Measurements from ENCODE around the gene GPRC5D. TPM values are rescaled to one million over a fixed set of nuclear protein-coding genes. Genes with fewer than 3 reads are reported as not detected.

The GPRC5D gene
- total and polyA plus RNA-seq, 9 of the 15 experiments (the other 6 are each of a cell fraction or from before 2014, with no cell fraction given), result 1.0 to 1.1 TPM; not detected in 7

GRCh38 chr12:12927211-12928079 lies 24.5 kb downstream of the GPRC5D start (continued):
- TF ChIP-seq MYC (IDR thresholded peaks at IDR 0.05; ENCODE audit: low read depth, low read length), result peak; percentile 54; the same call in 1 of the 2 replicates
- no peak for TF ChIP-seq MYC (CRISPR knock-in tag; IDR thresholded peaks at IDR 0.05; ENCODE audit: borderline replicate concordance, low read depth)
- peak; percentile 97 for TF ChIP-seq POLR2B (IDR thresholded peaks at IDR 0.05; ENCODE audit: low read depth, partially characterized antibody)
- peak; percentile 68 for TF ChIP-seq DPF2 (IDR thresholded peaks at IDR 0.05)
- TF ChIP-seq ZNF561 (CRISPR knock-in tag; conservative IDR thresholded peaks at IDR 0.05), result no peak
- TF ChIP-seq, protein P1, sequence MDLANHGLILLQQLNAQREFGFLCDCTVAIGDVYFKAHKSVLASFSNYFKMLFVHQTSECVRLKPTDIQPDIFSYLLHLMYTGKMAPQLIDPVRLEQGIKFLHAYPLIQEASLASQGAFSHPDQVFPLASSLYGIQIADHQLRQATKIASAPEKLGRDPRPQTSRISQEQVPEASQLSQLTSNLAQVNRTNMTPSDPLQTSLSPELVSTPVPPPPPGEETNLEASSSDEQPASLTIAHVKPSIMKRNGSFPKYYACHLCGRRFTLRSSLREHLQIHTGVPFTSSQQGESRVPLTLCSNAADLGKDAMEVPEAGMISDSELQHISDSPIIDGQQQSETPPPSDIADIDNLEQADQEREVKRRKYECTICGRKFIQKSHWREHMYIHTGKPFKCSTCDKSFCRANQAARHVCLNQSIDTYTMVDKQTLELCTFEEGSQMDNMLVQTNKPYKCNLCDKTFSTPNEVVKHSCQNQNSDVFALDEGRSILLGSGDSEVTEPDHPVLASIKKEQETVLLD (IDR thresholded peaks at IDR 0.05), result peak; percentile 99
- no peak for TF ChIP-seq EZH2 (IDR thresholded peaks at IDR 0.05; ENCODE audit: borderline replicate concordance, low read depth, low read length)
- TF ChIP-seq ZNF644 (tag; IDR thresholded peaks at IDR 0.05; ENCODE audit: low read depth), result no peak
- TF ChIP-seq NFIX (CRISPR knock-in tag; IDR thresholded peaks at IDR 0.05; ENCODE audit: low read depth), result no peak
- TF ChIP-seq, protein P2, sequence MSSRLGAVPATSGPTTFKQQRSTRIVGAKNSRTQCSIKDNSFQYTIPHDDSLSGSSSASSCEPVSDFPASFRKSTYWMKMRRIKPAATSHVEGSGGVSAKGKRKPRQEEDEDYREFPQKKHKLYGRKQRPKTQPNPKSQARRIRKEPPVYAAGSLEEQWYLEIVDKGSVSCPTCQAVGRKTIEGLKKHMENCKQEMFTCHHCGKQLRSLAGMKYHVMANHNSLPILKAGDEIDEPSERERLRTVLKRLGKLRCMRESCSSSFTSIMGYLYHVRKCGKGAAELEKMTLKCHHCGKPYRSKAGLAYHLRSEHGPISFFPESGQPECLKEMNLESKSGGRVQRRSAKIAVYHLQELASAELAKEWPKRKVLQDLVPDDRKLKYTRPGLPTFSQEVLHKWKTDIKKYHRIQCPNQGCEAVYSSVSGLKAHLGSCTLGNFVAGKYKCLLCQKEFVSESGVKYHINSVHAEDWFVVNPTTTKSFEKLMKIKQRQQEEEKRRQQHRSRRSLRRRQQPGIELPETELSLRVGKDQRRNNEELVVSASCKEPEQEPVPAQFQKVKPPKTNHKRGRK (tag; IDR thresholded peaks at IDR 0.05), result no peak
- peak; percentile 59 for TF ChIP-seq RBFOX2 (IDR thresholded peaks at IDR 0.05; ENCODE audit: low read depth, low read length)
- no peak for TF ChIP-seq POU5F1 (IDR thresholded peaks at IDR 0.05; ENCODE audit: borderline replicate concordance, low read depth, low read length, partially characterized antibody)
- peak; percentile 59 for TF ChIP-seq PHF8 (IDR thresholded peaks at IDR 0.05; ENCODE audit: borderline replicate concordance, low read length)
- no peak for TF ChIP-seq MLLT1 (IDR thresholded peaks at IDR 0.05)
- TF ChIP-seq CEBPB (tag; IDR thresholded peaks at IDR 0.05), result no peak
- TF ChIP-seq NR2C1 (IDR thresholded peaks at IDR 0.05), result peak; percentile 88
- TF ChIP-seq NR2C1 (tag; IDR thresholded peaks at IDR 0.05), result peak; percentile 90
- TF ChIP-seq STAG1 (CRISPR knock-in tag; IDR thresholded peaks at IDR 0.05; ENCODE audit: borderline replicate concordance), result no peak
- no peak for TF ChIP-seq SRSF9 (IDR thresholded peaks at IDR 0.05; ENCODE audit: borderline replicate concordance, low read depth, low read length)
- TF ChIP-seq HDGF (IDR thresholded peaks at IDR 0.05), result no peak
- no peak for TF ChIP-seq ZNF232 (CRISPR knock-in tag; IDR thresholded peaks at IDR 0.05)
- TF ChIP-seq PML (IDR thresholded peaks at IDR 0.05; ENCODE audit: low read length), result peak; percentile 55; the same call in 1 of the 2 replicates
- no peak for TF ChIP-seq ZNF282 (CRISPR knock-in tag; IDR thresholded peaks at IDR 0.05)
- peak; percentile 75 for TF ChIP-seq CBFA2T3 (IDR thresholded peaks at IDR 0.05)
- TF ChIP-seq ZBED1 (IDR thresholded peaks at IDR 0.05), result no peak
- TF ChIP-seq BRCA1 (IDR thresholded peaks at IDR 0.05), result no peak
- TF ChIP-seq BRCA1 (CRISPR knock-in tag; IDR thresholded peaks at IDR 0.05), result no peak
- TF ChIP-seq FOXJ3 (CRISPR knock-in tag; IDR thresholded peaks at IDR 0.05), result no peak
